ENCODE measurements around the gene CALU.

Gene CALU

GRCh38 chr7:128759242-128759641 lies 20.1 kb downstream of the CALU start:
- Histone ChIP-seq H3K27me3 (ENCODE audit: control insufficient read depth in 1 of 2, insufficient read depth in 1 of 2, low read length in 2 of 2) (no peaks in the 10 kb centered on the region), H2BK12ac (ENCODE audit: low read length in 2 of 2) (no peak overlapping the region), H3K4me1 (ENCODE audit: control insufficient read depth, insufficient read depth, low read depth, low read length) (peaks cover 8% of the 10 kb centered on the region), H3K4ac (ENCODE audit: low read depth in 1 of 2, low read length in 2 of 2) (no peak overlapping the region), H4K91ac (ENCODE audit: low read length) (no peak overlapping the region), H3K4me2 (ENCODE audit: low read length, poor library complexity, severe bottlenecking) (no peak overlapping the region), H3K9ac (ENCODE audit: low read length) (no peak overlapping the region), H2AK5ac (ENCODE audit: low read length, severe bottlenecking) (no peak overlapping the region), H3K18ac (ENCODE audit: low read depth in 1 of 2, low read length in 2 of 2) (no peak overlapping the region), H2BK5ac (ENCODE audit: low read depth, low read length, poor library complexity, severe bottlenecking) (no peak overlapping the region), H3K27ac (ENCODE audit: low read length, poor library complexity, severe bottlenecking) (no peak overlapping the region), H3K36me3 (ENCODE audit: control insufficient read depth in 1 of 2, insufficient read depth in 2 of 2, low read depth in 1 of 2, low read length in 2 of 2) (peaks cover 26 to 84% of the 10 kb centered on the region in 2 experiments), H2BK15ac (ENCODE audit: low read depth, poor library complexity, severe bottlenecking) (no peak overlapping the region), H2AFZ (ENCODE audit: low read depth, low read length) (no peak overlapping the region), H4K8ac (ENCODE audit: low read length) (no peak overlapping the region), H3K14ac (ENCODE audit: low read length in 2 of 2) (no peak overlapping the region), H3K79me1 (replicated peaks; ENCODE audit: low read length, poor library complexity, severe bottlenecking) (peaks cover 14% of the 10 kb centered on the region), H2BK120ac (ENCODE audit: low read depth, low read length) (no peak overlapping the region), H3K4me3 (ENCODE audit: insufficient read depth in 1 of 2, low read depth in 1 of 2, low read length in 2 of 2) (no peak overlapping the region), H3K23ac (ENCODE audit: low read length in 2 of 2) (no peak overlapping the region), H3K9me3 (ENCODE audit: control insufficient read depth, low read length) (no peaks in the 10 kb centered on the region)
- no peak for DNase-seq

GRCh38 chr7:128763541-128763940 lies 24.4 kb downstream of the CALU start:
- Histone ChIP-seq H3K9me3 (ENCODE audit: control insufficient read depth, low read length) (no peaks in the 10 kb centered on the region), H2BK120ac (ENCODE audit: low read depth, low read length) (no peak overlapping the region), H3K14ac (ENCODE audit: low read length in 2 of 2) (no peak overlapping the region), H3K4ac (ENCODE audit: low read depth in 1 of 2, low read length in 2 of 2) (no peak overlapping the region), H3K18ac (ENCODE audit: low read depth in 1 of 2, low read length in 2 of 2) (no peak overlapping the region), H3K79me1 (replicated peaks; ENCODE audit: low read length, poor library complexity, severe bottlenecking) (peaks cover 12% of the 10 kb centered on the region), H3K36me3 (ENCODE audit: control insufficient read depth in 1 of 2, insufficient read depth in 2 of 2, low read depth in 1 of 2, low read length in 2 of 2) (peaks cover 32 to 91% of the 10 kb centered on the region in 2 experiments), H4K8ac (ENCODE audit: low read length) (no peak overlapping the region), H3K4me3 (ENCODE audit: insufficient read depth in 1 of 2, low read depth in 1 of 2, low read length in 2 of 2) (no peak overlapping the region), H3K4me1 (ENCODE audit: control insufficient read depth, insufficient read depth, low read depth, low read length) (peaks cover 5% of the 10 kb centered on the region), H2BK5ac (ENCODE audit: low read depth, low read length, poor library complexity, severe bottlenecking) (no peak overlapping the region), H2BK12ac (ENCODE audit: low read length in 2 of 2) (no peak overlapping the region), H3K27me3 (ENCODE audit: control insufficient read depth in 1 of 2, insufficient read depth in 1 of 2, low read length in 2 of 2) (no peaks in the 10 kb centered on the region), H3K4me2 (ENCODE audit: low read length, poor library complexity, severe bottlenecking) (no peak overlapping the region), H3K9ac (ENCODE audit: low read length) (no peak overlapping the region), H4K91ac (ENCODE audit: low read length) (no peak overlapping the region), H3K27ac (ENCODE audit: low read length, poor library complexity, severe bottlenecking) (no peak overlapping the region), H2AFZ (ENCODE audit: low read depth, low read length) (no peak overlapping the region), H2AK5ac (ENCODE audit: low read length, severe bottlenecking) (no peak overlapping the region), H3K23ac (ENCODE audit: low read length in 2 of 2) (no peak overlapping the region), H2BK15ac (ENCODE audit: low read depth, poor library complexity, severe bottlenecking) (no peak overlapping the region)
- WGBS, result 100% methylated on average over 1 of the region's 3 CpGs
- no peak for DNase-seq

- no peaks in the 10 kb centered on the region for H3K27me3 ChIP-seq (ENCODE audit: control insufficient read depth in 1 of 2, insufficient read depth in 1 of 2, low read length in 2 of 2)
- H3K9ac ChIP-seq (ENCODE audit: low read length), result no peak overlapping the region
- no peak overlapping the region for H2BK12ac ChIP-seq (ENCODE audit: low read length in 2 of 2)
- no peak overlapping the region for H4K91ac ChIP-seq (ENCODE audit: low read length)
- H4K8ac ChIP-seq (ENCODE audit: low read length), result no peak overlapping the region
- no peak overlapping the region for H2BK5ac ChIP-seq (ENCODE audit: low read depth, low read length, poor library complexity, severe bottlenecking)
- H2AFZ ChIP-seq (ENCODE audit: low read depth, low read length), result no peak overlapping the region
- H3K36me3 ChIP-seq (ENCODE audit: control insufficient read depth in 1 of 2, insufficient read depth in 2 of 2, low read depth in 1 of 2, low read length in 2 of 2), result peaks cover 30 to 93% of the 10 kb centered on the region in 2 experiments
- H3K23ac ChIP-seq (ENCODE audit: low read length in 2 of 2), result no peak overlapping the region
- WGBS, result over 99% methylated on average over 6 of the region's 6 CpGs
- H2AK5ac ChIP-seq (ENCODE audit: low read length, severe bottlenecking), result no peak overlapping the region
- H3K9me3 ChIP-seq (ENCODE audit: control insufficient read depth, low read length), result no peaks in the 10 kb centered on the region
- H2BK120ac ChIP-seq (ENCODE audit: low read depth, low read length), result no peak overlapping the region
- no peak overlapping the region for H3K4me3 ChIP-seq (ENCODE audit: insufficient read depth in 1 of 2, low read depth in 1 of 2, low read length in 2 of 2)
- no peak overlapping the region for H3K27ac ChIP-seq (ENCODE audit: low read length, poor library complexity, severe bottlenecking)
- peaks cover 11% of the 10 kb centered on the region for H3K79me1 ChIP-seq (replicated peaks; ENCODE audit: low read length, poor library complexity, severe bottlenecking)
- DNase-seq, result no peak
- no peak overlapping the region for H3K4me2 ChIP-seq (ENCODE audit: low read length, poor library complexity, severe bottlenecking)
- H2BK15ac ChIP-seq (ENCODE audit: low read depth, poor library complexity, severe bottlenecking), result no peak overlapping the region
- H3K18ac ChIP-seq (ENCODE audit: low read depth in 1 of 2, low read length in 2 of 2), result no peak overlapping the region
- H3K14ac ChIP-seq (ENCODE audit: low read length in 2 of 2), result no peak overlapping the region
- H3K4me1 ChIP-seq (ENCODE audit: control insufficient read depth, insufficient read depth, low read depth, low read length), result peaks cover 5% of the 10 kb centered on the region
- H3K4ac ChIP-seq (ENCODE audit: low read depth in 1 of 2, low read length in 2 of 2), result no peak overlapping the region
Observed at GRCh38 chr7:128767475-128768110, 28.4 kb downstream of the CALU start.

GRCh38 chr7:128770233-128770632 lies 31.1 kb downstream of the CALU start:
- no peak overlapping the region for H3K18ac ChIP-seq (ENCODE audit: low read depth in 1 of 2, low read length in 2 of 2)
- H2BK120ac ChIP-seq (ENCODE audit: low read depth, low read length), result no peak overlapping the region
- no peak overlapping the region for H2BK15ac ChIP-seq (ENCODE audit: low read depth, poor library complexity, severe bottlenecking)
- peaks cover 37 to 95% of the 10 kb centered on the region in 2 experiments for H3K36me3 ChIP-seq (ENCODE audit: control insufficient read depth in 1 of 2, insufficient read depth in 2 of 2, low read depth in 1 of 2, low read length in 2 of 2)
- no peak overlapping the region for H3K9ac ChIP-seq (ENCODE audit: low read length)
- no peak overlapping the region for H3K23ac ChIP-seq (ENCODE audit: low read length in 2 of 2)
- no peaks in the 10 kb centered on the region for H3K9me3 ChIP-seq (ENCODE audit: control insufficient read depth, low read length)
- no peak overlapping the region for H2AFZ ChIP-seq (ENCODE audit: low read depth, low read length)
- H3K4me3 ChIP-seq (ENCODE audit: insufficient read depth in 1 of 2, low read depth in 1 of 2, low read length in 2 of 2), result no peak overlapping the region
- H3K14ac ChIP-seq (ENCODE audit: low read length in 2 of 2), result no peak overlapping the region
- H4K91ac ChIP-seq (ENCODE audit: low read length), result no peak overlapping the region
- no peak overlapping the region for H2BK12ac ChIP-seq (ENCODE audit: low read length in 2 of 2)
- no peak overlapping the region for H3K4ac ChIP-seq (ENCODE audit: low read depth in 1 of 2, low read length in 2 of 2)
- no peak overlapping the region for H3K27ac ChIP-seq (ENCODE audit: low read length, poor library complexity, severe bottlenecking)
- WGBS, result 100% methylated on average over 2 of the region's 2 CpGs
- no peak for DNase-seq
- H3K79me1 ChIP-seq (replicated peaks; ENCODE audit: low read length, poor library complexity, severe bottlenecking), result peaks cover 9% of the 10 kb centered on the region
- no peaks in the 10 kb centered on the region for H3K27me3 ChIP-seq (ENCODE audit: control insufficient read depth in 1 of 2, insufficient read depth in 1 of 2, low read length in 2 of 2)
- H2AK5ac ChIP-seq (ENCODE audit: low read length, severe bottlenecking), result no peak overlapping the region
- no peak overlapping the region for H2BK5ac ChIP-seq (ENCODE audit: low read depth, low read length, poor library complexity, severe bottlenecking)
- peaks cover 1% of the 10 kb centered on the region for H3K4me1 ChIP-seq (ENCODE audit: control insufficient read depth, insufficient read depth, low read depth, low read length)
- H4K8ac ChIP-seq (ENCODE audit: low read length), result no peak overlapping the region
- H3K4me2 ChIP-seq (ENCODE audit: low read length, poor library complexity, severe bottlenecking), result no peak overlapping the region

Data from mesenchymal stem cell (in vitro differentiated cells and primary cell).